ENCODE data around the gene RORC.

GRCh38 chr1:151832318-151832980 lies 847 bp upstream of the RORC start:
- TF ChIP-seq CTCF (IDR thresholded peaks at IDR 0.05) (no peak), POLR2A (IDR thresholded peaks at IDR 0.05) (no peak), POLR2AphosphoS5 (IDR thresholded peaks at IDR 0.05) (peak; percentile 50), EP300 (IDR thresholded peaks at IDR 0.05) (no peak)
